Kidney (tissue), 14 donors: ENCODE measurements around the gene SLC25A21. TPM values are rescaled to one million over a fixed set of nuclear protein-coding genes. Genes with fewer than 3 reads are reported as not detected.

Source experiments
- DNase-seq, 5 donors: peaks; one replicate each; pipeline ENCODE4 v3.0.0-alpha.2; 2013 to 2020
- FAIRE-seq: peaks from 2 replicates; lab custom pipeline; 2012; peaks lifted over from hg19 to GRCh38; lab: Jason Lieb, UNC
- H3K27ac ChIP-seq, 2 donors: one replicate each; pipeline ENCODE4 v1.7.0; 2013; ENCODE audit warnings: low read depth in 2 of 2, low read length in 2 of 2, inconsistent platforms in 1 of 2
- H3K27me3 ChIP-seq: one replicate; pipeline ENCODE4 v1.7.1; 2013; ENCODE audit warnings: low read length, inconsistent platforms; ENCODE audit not compliant: control insufficient read depth, insufficient read depth
- H3K36me3 ChIP-seq, 3 donors: one replicate each; pipeline versions ENCODE4 v1.7.0 to v1.7.1; 2013; ENCODE audit warnings: low read length in 3 of 3, control low read depth in 1 of 3, inconsistent platforms in 1 of 3; ENCODE audit not compliant: insufficient read depth in 3 of 3, control insufficient read depth in 2 of 3
- H3K4me1 ChIP-seq, 3 donors: one replicate each; pipeline versions ENCODE4 v1.7.0 to v1.7.1; 2013; ENCODE audit warnings: low read length in 3 of 3, inconsistent platforms in 1 of 3, low read depth in 1 of 3; ENCODE audit not compliant: control insufficient read depth in 2 of 3, insufficient read depth in 2 of 3
- H3K4me3 ChIP-seq, 3 donors: one replicate each; pipeline versions ENCODE4 v1.7.0 to v1.8.1; 2013; ENCODE audit warnings: low read length in 3 of 3, control low read depth in 1 of 3, inconsistent platforms in 1 of 3
- H3K9ac ChIP-seq, 3 donors: one replicate each; pipeline versions ENCODE4 v1.7.0 to v1.7.1; 2013; ENCODE audit warnings: low read length in 3 of 3, control low read depth in 1 of 3, inconsistent platforms in 1 of 3
- H3K9me3 ChIP-seq, 3 donors: one replicate each; pipeline versions ENCODE4 v1.7.0 to v1.7.1; 2013; ENCODE audit warnings: low read length in 3 of 3, control low read depth in 1 of 3, inconsistent platforms in 1 of 3; ENCODE audit not compliant: control insufficient read depth in 2 of 3, insufficient read depth in 1 of 3
- CTCF ChIP-seq: IDR thresholded peaks from 3 replicates; pipeline ENCODE4 v1.5.1; 2012; ENCODE audit warnings: mild to moderate bottlenecking, moderate library complexity, borderline replicate concordance; ENCODE audit not compliant: insufficient read depth; ENCODE audit errors: extremely low read depth
- intact Hi-C: fragments of 100-400 bp; cut with DNase I; formaldehyde crosslinking; loops from one replicate; pipeline ENCODE4 v1.11.1; 2022
- polyA plus RNA-seq: library from polyadenylated mRNA; stranded (reverse); fragments of 350-450 nt; fragmentation: Illumina TruSeq; extraction: RNeasy Lipid Tissue Mini Kit (QIAGEN cat#74804); gene quantifications from one replicate; pipeline ENCODE4 v1.2.3, GENCODE V29; 2014; ENCODE audit warnings: low read depth, low replicate concordance; ENCODE audit not compliant: insufficient read depth
- total RNA-seq: library from RNA; stranded (reverse); fragmentation: NEBNext Ultra II Directional; extraction: Animal tissue kit (Norgen Biotek cat#: 25700); gene quantifications from one replicate; pipeline ENCODE4 v1.2.1, GENCODE V29; 2021
- donor health status: control.
- donor health status: control.
- donor health status: control.
- donor health status: control.
- donor health status: control.
- donor health status: DM: yes; HTN: yes; CAD: no.
- donor health status: Normal renal cell carcinoma (clear cell type).

SLC25A21 gene
- total and polyA plus RNA-seq, 2 donors from 2014 or later = 1.3 to 1.4 TPM

GRCh38 chr14:36755756-36756155 is 416.6 kb downstream of the SLC25A21 start:
- Histone ChIP-seq H3K27ac (no peak overlapping the region), H3K27me3 (no peaks in the 10 kb centered on the region), H3K36me3 (no peaks in the 10 kb centered on the region), H3K4me1 (no peaks in the 10 kb centered on the region), H3K9me3 (no peaks in the 10 kb centered on the region), H3K4me3 (no peak overlapping the region), H3K9ac (no peak overlapping the region)
- no peak for TF ChIP-seq CTCF
- intact Hi-C loops = no loop called here
- no peak for FAIRE-seq
- DNase-seq = no peak

- no peaks in the 10 kb centered on the region for H3K27me3 ChIP-seq
- H3K4me3 ChIP-seq = no peak overlapping the region
- FAIRE-seq = no peak
- no peak for TF ChIP-seq CTCF
- no peak overlapping the region for H3K9ac ChIP-seq
- intact Hi-C loops = no loop called here
- no peaks in the 10 kb centered on the region for H3K4me1 ChIP-seq
- no peaks in the 10 kb centered on the region for H3K36me3 ChIP-seq
- DNase-seq = no peak
- H3K9me3 ChIP-seq = no peaks in the 10 kb centered on the region
- no peak overlapping the region for H3K27ac ChIP-seq
These were observed 420.5 kb downstream of the SLC25A21 start for GRCh38 chr14:36751920-36752319.

- Histone ChIP-seq H3K4me3 (no peak overlapping the region), H3K27ac (no peak overlapping the region), H3K4me1 (no peaks in the 10 kb centered on the region), H3K36me3 (no peaks in the 10 kb centered on the region), H3K9ac (no peak overlapping the region), H3K9me3 (peaks cover 0 to 1% (median 0%) of the 10 kb centered on the region in 3 donors), H3K27me3 (no peaks in the 10 kb centered on the region)
- TF ChIP-seq CTCF = no peak
- intact Hi-C loops = no loop called here
- no peak for FAIRE-seq
- DNase-seq = peak in 1 of 5 donors; percentile 21
These were observed 421.3 kb downstream of the SLC25A21 start for GRCh38 chr14:36751106-36751505.

- no peaks in the 10 kb centered on the region for H3K4me1 ChIP-seq
- peaks cover 0 to 5% (median 0%) of the 10 kb centered on the region in 3 donors for H3K9me3 ChIP-seq
- DNase-seq = no peak
- H3K27me3 ChIP-seq = no peaks in the 10 kb centered on the region
- intact Hi-C loops = no loop called here
- no peak for TF ChIP-seq CTCF
- no peaks in the 10 kb centered on the region for H3K36me3 ChIP-seq
- H3K27ac ChIP-seq = no peak overlapping the region
- no peak overlapping the region for H3K9ac ChIP-seq
- FAIRE-seq = no peak
- no peak overlapping the region for H3K4me3 ChIP-seq
These were observed 422.2 kb downstream of the SLC25A21 start for GRCh38 chr14:36750244-36750643.
